GM23338 (cell line): ENCODE data around the gene VSX1. TPM values are rescaled to one million over a fixed set of nuclear protein-coding genes. Genes with fewer than 3 reads are reported as not detected.

Source experiments
- ATAC-seq: fragments of 200-7000 bp; cut with Tn5 transposase; 3 replicates; pipeline ENCODE4 v1.9.1; 2020
- DNase-seq: peaks from one replicate; pipeline ENCODE4 v3.0.0-alpha.2; 2015; ENCODE audit warnings: low spot score
- H2AFZ ChIP-seq: fragments of 200-600 bp; sonication (generic); 2 replicates; pipeline ENCODE4 v1.8.0; 2016; ENCODE audit warnings: antibody characterized with exemption, mild to moderate bottlenecking, moderate library complexity
- H3F3A ChIP-seq: fragments of 200-600 bp; sonication (generic); replicated peaks from 2 replicates; pipeline ENCODE4 v1.8.0; 2017; ENCODE audit warnings: antibody characterized with exemption, mixed run types, low read depth
- H3K27ac ChIP-seq: fragments of 200-600 bp; sonication (generic); 2 replicates; pipeline ENCODE4 v1.6.1; 2016; ENCODE audit warnings: low read depth
- H3K27me3 ChIP-seq: fragments of 200-600 bp; sonication (generic); 2 replicates; pipeline ENCODE4 v1.8.0; 2016; ENCODE audit warnings: mild to moderate bottlenecking, mixed run types, moderate library complexity; ENCODE audit not compliant: insufficient read depth
- H3K36me3 ChIP-seq: fragments of 200-600 bp; sonication (generic); 2 replicates; pipeline ENCODE4 v1.8.0; 2016; ENCODE audit warnings: mild to moderate bottlenecking; ENCODE audit not compliant: insufficient read depth
- H3K4me1 ChIP-seq: fragments of 200-600 bp; sonication (generic); 2 replicates; pipeline ENCODE4 v1.8.0; 2016; ENCODE audit warnings: mild to moderate bottlenecking, moderate library complexity; ENCODE audit not compliant: insufficient read depth
- H3K4me2 ChIP-seq: fragments of 200-600 bp; sonication (generic); 2 replicates; pipeline ENCODE4 v1.7.1; 2017; ENCODE audit warnings: mixed run types
- H3K4me3 ChIP-seq: fragments of 200-600 bp; sonication (generic); 2 replicates; pipeline ENCODE4 v1.6.1; 2016; ENCODE audit warnings: mixed run types
- H3K79me2 ChIP-seq: fragments of 200-600 bp; sonication (generic); replicated peaks from 2 replicates; pipeline ENCODE4 v1.8.0; 2017; ENCODE audit warnings: mild to moderate bottlenecking; ENCODE audit not compliant: insufficient read depth
- H3K9me2 ChIP-seq: fragments of 200-600 bp; sonication (generic); 2 replicates; pipeline ENCODE4 v1.8.0; 2017; ENCODE audit not compliant: insufficient read depth
- H4K20me1 ChIP-seq: fragments of 200-600 bp; sonication (generic); replicated peaks from 2 replicates; pipeline ENCODE4 v1.8.0; 2017; ENCODE audit warnings: mild to moderate bottlenecking; ENCODE audit not compliant: insufficient read depth
- H3K27ac Mint-ChIP-seq: 2 replicates; pipeline ENCODE4 v1.8.0; 2020; ENCODE audit warnings: inconsistent platforms, mild to moderate bottlenecking, moderate library complexity, mixed read lengths
- H3K27me3 Mint-ChIP-seq: 3 replicates; pipeline ENCODE4 v1.8.0; 2022; ENCODE audit warnings: low read depth, mild to moderate bottlenecking, moderate library complexity, mixed read lengths, inconsistent platforms; ENCODE audit not compliant: insufficient read depth, poor library complexity
- H3K36me3 Mint-ChIP-seq: 3 replicates; pipeline ENCODE4 v1.8.0; 2021; ENCODE audit warnings: low read depth, mild to moderate bottlenecking, inconsistent platforms, moderate library complexity, mixed read lengths
- H3K4me1 Mint-ChIP-seq: 3 replicates; pipeline ENCODE4 v1.8.0; 2020; ENCODE audit warnings: mild to moderate bottlenecking, inconsistent platforms, mixed read lengths
- H3K4me3 Mint-ChIP-seq: 3 replicates; pipeline ENCODE4 v1.8.0; 2021; ENCODE audit warnings: moderate library complexity, mild to moderate bottlenecking, inconsistent platforms, mixed read lengths
- H3K9me3 Mint-ChIP-seq: 3 replicates; pipeline ENCODE4 v1.8.0; 2020; ENCODE audit warnings: moderate library complexity, mild to moderate bottlenecking, inconsistent platforms, mixed read lengths
- CREB1 ChIP-seq: fragments of 250-450 bp; sonication (Bioruptor Pico); IDR thresholded peaks from 2 replicates; pipeline ENCODE4 v1.5.0; 2020; ENCODE audit warnings: low read depth, mild to moderate bottlenecking, moderate library complexity
- ETS1 ChIP-seq: IDR thresholded peaks from 2 replicates; pipeline ENCODE4 v1.6.1; 2016; ENCODE audit warnings: antibody characterized with exemption
- EZH2 ChIP-seq: fragments of 200-600 bp; sonication (generic); IDR thresholded peaks from one replicate; pipeline ENCODE4 v1.8.0; 2017; ENCODE audit warnings: antibody characterized with exemption, mild to moderate bottlenecking, low read depth; ENCODE audit not compliant: unreplicated experiment
- EZH2phosphoT487 ChIP-seq: fragments of 200-600 bp; sonication (generic); IDR thresholded peaks from one replicate; pipeline ENCODE4 v1.8.1; 2018; ENCODE audit warnings: antibody characterized with exemption; ENCODE audit not compliant: unreplicated experiment
- JUNB ChIP-seq: IDR thresholded peaks from one replicate; pipeline ENCODE4 v1.6.1; 2016; ENCODE audit warnings: antibody characterized with exemption; ENCODE audit not compliant: unreplicated experiment
- NANOG ChIP-seq: IDR thresholded peaks from 2 replicates; pipeline ENCODE4 v1.6.1; 2016; ENCODE audit warnings: antibody characterized with exemption, borderline replicate concordance
- POLR2AphosphoS5 ChIP-seq: IDR thresholded peaks from 2 replicates; pipeline ENCODE4 v1.6.1; 2016; ENCODE audit warnings: antibody characterized with exemption, low read depth
- REST ChIP-seq: IDR thresholded peaks from one replicate; pipeline ENCODE4 v1.6.1; 2018; ENCODE audit warnings: antibody characterized with exemption; ENCODE audit not compliant: unreplicated experiment
- STAT1 ChIP-seq: IDR thresholded peaks from one replicate; pipeline ENCODE4 v1.6.1; 2016; ENCODE audit warnings: antibody characterized with exemption; ENCODE audit not compliant: unreplicated experiment
- ZNF114 ChIP-seq: fragments of 250-450 bp; sonication (Bioruptor Pico); IDR thresholded peaks from 2 replicates; pipeline ENCODE4 v1.5.0; 2020; ENCODE audit warnings: mild to moderate bottlenecking, moderate library complexity
- ZNF331 ChIP-seq: fragments of 250-450 bp; sonication (Bioruptor Pico); IDR thresholded peaks from 2 replicates; pipeline ENCODE4 v1.5.0; 2020; ENCODE audit warnings: low read depth, mild to moderate bottlenecking, moderate library complexity
- polyA plus RNA-seq: library from polyadenylated mRNA; unstranded; fragments of >200 nt; fragmentation: Nextera tagmentation; extraction: Ambion mirVana; gene quantifications from 2 replicates; pipeline ENCODE4 v1.2.1, GENCODE V29; 2016
- total RNA-seq: library from RNA; depleted of rRNA; stranded (reverse); fragments of >200 nt; shearing (Covaris generic); gene quantifications from 2 replicates; pipeline ENCODE4 v1.2.3, GENCODE V29; 2014
- TF ChIP-seq, protein P1 (sequence below), 2 experiments: fragments of 200-600 bp in 1 of 2; sonication (generic) in 1 of 2; conservative IDR thresholded peaks; 2 replicates each; pipeline versions ENCODE4 v1.5.1 to v1.6.1; 2016 to 2017; ENCODE audit warnings: antibody characterized with exemption in 2 of 2, low read depth in 2 of 2, mild to moderate bottlenecking in 2 of 2, moderate library complexity in 1 of 2
- TF ChIP-seq, protein P2 (sequence below): fragments of 250-450 bp; sonication (Bioruptor Pico); IDR thresholded peaks from 2 replicates; pipeline ENCODE4 v1.5.0; 2020; ENCODE audit warnings: mild to moderate bottlenecking, moderate library complexity

VSX1 gene
- total and polyA plus RNA-seq, 2 experiments from 2014 or later: 0.73 TPM; not detected in 1

- H2AFZ ChIP-seq: no peak overlapping the region
Measured at GRCh38 chr20:25040438-25040831, 41.5 kb downstream of the VSX1 start.

More at GRCh38 chr20:25040438-25040831, 41.5 kb downstream of the VSX1 start:
- Histone ChIP-seq H3K4me2 (no peak overlapping the region), H3K36me3 (no peaks in the 10 kb centered on the region), H3K4me1 (no peaks in the 10 kb centered on the region), H3F3A (no peaks in the 10 kb centered on the region), H3K27ac (no peak overlapping the region), H3K27me3 (no peaks in the 10 kb centered on the region), H3K79me2 (no peaks in the 10 kb centered on the region), H3K4me3 (no peak overlapping the region), H3K9me2 (no peaks in the 10 kb centered on the region), H4K20me1 (no peaks in the 10 kb centered on the region)
- Mint-ChIP-seq H3K4me1 (peaks cover 5% of the 10 kb centered on the region; the same call in 1 of the 3 replicates), H3K9me3 (no peaks in the 10 kb centered on the region; the same call in 2 of the 3 replicates), H3K36me3 (no peaks in the 10 kb centered on the region), H3K27ac (no peak overlapping the region), H3K27me3 (peaks cover 12% of the 10 kb centered on the region), H3K4me3 (no peak overlapping the region)
- TF ChIP-seq EZH2: no peak
- no peak for TF ChIP-seq ETS1
- TF ChIP-seq, protein P1, sequence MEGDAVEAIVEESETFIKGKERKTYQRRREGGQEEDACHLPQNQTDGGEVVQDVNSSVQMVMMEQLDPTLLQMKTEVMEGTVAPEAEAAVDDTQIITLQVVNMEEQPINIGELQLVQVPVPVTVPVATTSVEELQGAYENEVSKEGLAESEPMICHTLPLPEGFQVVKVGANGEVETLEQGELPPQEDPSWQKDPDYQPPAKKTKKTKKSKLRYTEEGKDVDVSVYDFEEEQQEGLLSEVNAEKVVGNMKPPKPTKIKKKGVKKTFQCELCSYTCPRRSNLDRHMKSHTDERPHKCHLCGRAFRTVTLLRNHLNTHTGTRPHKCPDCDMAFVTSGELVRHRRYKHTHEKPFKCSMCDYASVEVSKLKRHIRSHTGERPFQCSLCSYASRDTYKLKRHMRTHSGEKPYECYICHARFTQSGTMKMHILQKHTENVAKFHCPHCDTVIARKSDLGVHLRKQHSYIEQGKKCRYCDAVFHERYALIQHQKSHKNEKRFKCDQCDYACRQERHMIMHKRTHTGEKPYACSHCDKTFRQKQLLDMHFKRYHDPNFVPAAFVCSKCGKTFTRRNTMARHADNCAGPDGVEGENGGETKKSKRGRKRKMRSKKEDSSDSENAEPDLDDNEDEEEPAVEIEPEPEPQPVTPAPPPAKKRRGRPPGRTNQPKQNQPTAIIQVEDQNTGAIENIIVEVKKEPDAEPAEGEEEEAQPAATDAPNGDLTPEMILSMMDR (conservative IDR thresholded peaks at IDR 0.05; ENCODE audit: low read depth in 2 of 2): no peak
- TF ChIP-seq ZNF331 (CRISPR knock-in tag): no peak
- no peak for TF ChIP-seq ZNF114 (CRISPR knock-in tag)
- no peak for TF ChIP-seq POLR2AphosphoS5
- no peak for TF ChIP-seq JUNB
- TF ChIP-seq EZH2phosphoT487: no peak
- no peak for TF ChIP-seq NANOG
- TF ChIP-seq REST: no peak
- TF ChIP-seq CREB1 (CRISPR knock-in tag): no peak
- TF ChIP-seq, protein P2, sequence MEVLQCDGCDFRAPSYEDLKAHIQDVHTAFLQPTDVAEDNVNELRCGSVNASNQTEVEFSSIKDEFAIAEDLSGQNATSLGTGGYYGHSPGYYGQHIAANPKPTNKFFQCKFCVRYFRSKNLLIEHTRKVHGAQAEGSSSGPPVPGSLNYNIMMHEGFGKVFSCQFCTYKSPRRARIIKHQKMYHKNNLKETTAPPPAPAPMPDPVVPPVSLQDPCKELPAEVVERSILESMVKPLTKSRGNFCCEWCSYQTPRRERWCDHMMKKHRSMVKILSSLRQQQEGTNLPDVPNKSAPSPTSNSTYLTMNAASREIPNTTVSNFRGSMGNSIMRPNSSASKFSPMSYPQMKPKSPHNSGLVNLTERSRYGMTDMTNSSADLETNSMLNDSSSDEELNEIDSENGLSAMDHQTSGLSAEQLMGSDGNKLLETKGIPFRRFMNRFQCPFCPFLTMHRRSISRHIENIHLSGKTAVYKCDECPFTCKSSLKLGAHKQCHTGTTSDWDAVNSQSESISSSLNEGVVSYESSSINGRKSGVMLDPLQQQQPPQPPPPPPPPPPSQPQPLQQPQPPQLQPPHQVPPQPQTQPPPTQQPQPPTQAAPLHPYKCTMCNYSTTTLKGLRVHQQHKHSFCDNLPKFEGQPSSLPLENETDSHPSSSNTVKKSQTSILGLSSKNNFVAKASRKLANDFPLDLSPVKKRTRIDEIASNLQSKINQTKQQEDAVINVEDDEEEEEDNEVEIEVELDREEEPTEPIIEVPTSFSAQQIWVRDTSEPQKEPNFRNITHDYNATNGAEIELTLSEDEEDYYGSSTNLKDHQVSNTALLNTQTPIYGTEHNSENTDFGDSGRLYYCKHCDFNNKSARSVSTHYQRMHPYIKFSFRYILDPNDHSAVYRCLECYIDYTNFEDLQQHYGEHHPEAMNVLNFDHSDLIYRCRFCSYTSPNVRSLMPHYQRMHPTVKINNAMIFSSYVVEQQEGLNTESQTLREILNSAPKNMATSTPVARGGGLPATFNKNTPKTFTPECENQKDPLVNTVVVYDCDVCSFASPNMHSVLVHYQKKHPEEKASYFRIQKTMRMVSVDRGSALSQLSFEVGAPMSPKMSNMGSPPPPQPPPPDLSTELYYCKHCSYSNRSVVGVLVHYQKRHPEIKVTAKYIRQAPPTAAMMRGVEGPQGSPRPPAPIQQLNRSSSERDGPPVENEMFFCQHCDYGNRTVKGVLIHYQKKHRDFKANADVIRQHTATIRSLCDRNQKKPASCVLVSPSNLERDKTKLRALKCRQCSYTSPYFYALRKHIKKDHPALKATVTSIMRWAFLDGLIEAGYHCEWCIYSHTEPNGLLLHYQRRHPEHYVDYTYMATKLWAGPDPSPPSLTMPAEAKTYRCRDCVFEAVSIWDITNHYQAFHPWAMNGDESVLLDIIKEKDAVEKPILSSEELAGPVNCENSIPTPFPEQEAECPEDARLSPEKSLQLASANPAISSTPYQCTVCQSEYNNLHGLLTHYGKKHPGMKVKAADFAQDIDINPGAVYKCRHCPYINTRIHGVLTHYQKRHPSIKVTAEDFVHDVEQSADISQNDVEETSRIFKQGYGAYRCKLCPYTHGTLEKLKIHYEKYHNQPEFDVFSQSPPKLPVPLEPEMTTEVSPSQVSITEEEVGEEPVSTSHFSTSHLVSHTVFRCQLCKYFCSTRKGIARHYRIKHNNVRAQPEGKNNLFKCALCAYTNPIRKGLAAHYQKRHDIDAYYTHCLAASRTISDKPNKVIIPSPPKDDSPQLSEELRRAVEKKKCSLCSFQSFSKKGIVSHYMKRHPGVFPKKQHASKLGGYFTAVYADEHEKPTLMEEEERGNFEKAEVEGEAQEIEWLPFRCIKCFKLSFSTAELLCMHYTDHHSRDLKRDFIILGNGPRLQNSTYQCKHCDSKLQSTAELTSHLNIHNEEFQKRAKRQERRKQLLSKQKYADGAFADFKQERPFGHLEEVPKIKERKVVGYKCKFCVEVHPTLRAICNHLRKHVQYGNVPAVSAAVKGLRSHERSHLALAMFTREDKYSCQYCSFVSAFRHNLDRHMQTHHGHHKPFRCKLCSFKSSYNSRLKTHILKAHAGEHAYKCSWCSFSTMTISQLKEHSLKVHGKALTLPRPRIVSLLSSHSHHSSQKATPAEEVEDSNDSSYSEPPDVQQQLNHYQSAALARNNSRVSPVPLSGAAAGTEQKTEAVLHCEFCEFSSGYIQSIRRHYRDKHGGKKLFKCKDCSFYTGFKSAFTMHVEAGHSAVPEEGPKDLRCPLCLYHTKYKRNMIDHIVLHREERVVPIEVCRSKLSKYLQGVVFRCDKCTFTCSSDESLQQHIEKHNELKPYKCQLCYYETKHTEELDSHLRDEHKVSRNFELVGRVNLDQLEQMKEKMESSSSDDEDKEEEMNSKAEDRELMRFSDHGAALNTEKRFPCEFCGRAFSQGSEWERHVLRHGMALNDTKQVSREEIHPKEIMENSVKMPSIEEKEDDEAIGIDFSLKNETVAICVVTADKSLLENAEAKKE (CRISPR knock-in tag): no peak
- TF ChIP-seq STAT1: no peak
- DNase-seq (no peak), ATAC-seq (no peak)
